B cell (primary cell): Measurements from ENCODE around the gene COLEC12.

ENCODE experiments used
- CTCF ChIP-seq: fragments of 200-600 bp; IDR thresholded peaks from one replicate; pipeline ENCODE4 v1.8.0; 2022; ENCODE audit warnings: antibody characterized with exemption, mild to moderate bottlenecking
- EZH2 ChIP-seq: IDR thresholded peaks from 2 replicates; pipeline ENCODE4 v1.6.1; 2012; ENCODE audit warnings: borderline replicate concordance, low read depth, mild to moderate bottlenecking, moderate library complexity, low read length; ENCODE audit not compliant: insufficient read depth, poor library complexity, severe bottlenecking

GRCh38 chr18:285817-286216 lies 214.7 kb downstream of the COLEC12 start:
- TF ChIP-seq CTCF (no peak), EZH2 (no peak)
